Measurements from ENCODE around the gene FLG2.
"Not testable (repeated sequence)": the region's sequence is repeated elsewhere in the genome, so short reads cannot be mapped to it uniquely, and the experiment has no call there.

The FLG2 gene

GRCh38 chr1:152359906-152360305, at the start of gene FLG2:
Gene FLG2, minus strand, starts transcription at chr1:152360006. Its CDS starts 1,122 bp downstream, at chr1:152358884.
- DNase-seq: no peak

- DNase-seq: no peak
Observed at GRCh38 chr1:152408664-152409063, 48.9 kb upstream of the FLG2 start.

GRCh38 chr1:152398812-152399698, 39.2 kb upstream of the FLG2 start:
- no peak for DNase-seq

GRCh38 chr1:152397474-152397873, 37.7 kb upstream of the FLG2 start:
- DNase-seq: peak; percentile 6

- DNase-seq: no peak
Observed at GRCh38 chr1:152394151-152394550, 34.3 kb upstream of the FLG2 start.

GRCh38 chr1:152392909-152393308, 33.1 kb upstream of the FLG2 start:
- DNase-seq: no peak

GRCh38 chr1:152388889-152389288, 29.1 kb upstream of the FLG2 start:
- DNase-seq: no peak

- DNase-seq: no peak
Observed at GRCh38 chr1:152386940-152387339, 27.1 kb upstream of the FLG2 start.

GRCh38 chr1:152380932-152381331, 21.1 kb upstream of the FLG2 start:
- no peak for DNase-seq

- DNase-seq: no peak
Observed at GRCh38 chr1:152374451-152374850, 14.6 kb upstream of the FLG2 start.

- no peak for DNase-seq
Observed at GRCh38 chr1:152372672-152373071, 12.9 kb upstream of the FLG2 start.

- no peak for DNase-seq
Observed at GRCh38 chr1:152367436-152367835, 7.6 kb upstream of the FLG2 start.

- no peak for DNase-seq
Observed at GRCh38 chr1:152356736-152357135, 3.1 kb downstream of the FLG2 start.

- no peak for DNase-seq
Observed at GRCh38 chr1:152349611-152350010, 10.2 kb downstream of the FLG2 start.

GRCh38 chr1:152348447-152348846, 11.4 kb downstream of the FLG2 start:
- no peak for DNase-seq

- DNase-seq: peak; percentile 47
Observed at GRCh38 chr1:152347116-152347728, 12.6 kb downstream of the FLG2 start.

- DNase-seq: no peak
Observed at GRCh38 chr1:152344438-152344837, 15.4 kb downstream of the FLG2 start.

GRCh38 chr1:152343006-152343405, 16.8 kb downstream of the FLG2 start:
- no peak for DNase-seq

GRCh38 chr1:152335399-152335798, 24.4 kb downstream of the FLG2 start:
- no peak for DNase-seq

GRCh38 chr1:152328801-152329391, 30.9 kb downstream of the FLG2 start:
- DNase-seq: no peak

- no peak for DNase-seq
Observed at GRCh38 chr1:152325111-152325510, 34.7 kb downstream of the FLG2 start, which contains the start of gene FLG. Gene FLG, minus strand, starts transcription at chr1:152325239. Its CDS starts 9,783 bp downstream, at chr1:152315456.

- no peak for DNase-seq
Observed at GRCh38 chr1:152313970-152314369, 45.8 kb downstream of the FLG2 start.

- DNase-seq: no peak
Observed at GRCh38 chr1:152313319-152313801, 46.4 kb downstream of the FLG2 start.

GRCh38 chr1:152312169-152312568, 47.6 kb downstream of the FLG2 start:
- DNase-seq: not testable (repeated sequence)

All from NCI-H1694 treated with DMSO at 0.1 percent for 48 hours (cell line).